OCI-LY1 (cell line): ENCODE results near the gene PPFIA1.
A peak's percentile ranks its signal among the peaks of the same experiment; 100 is the strongest.

Experiments used
- H2AFZ ChIP-seq: fragments of 200-600 bp; sonication (generic), shearing (Covaris generic); 2 replicates; pipeline ENCODE4 v1.6.0; 2014; ENCODE audit warnings: antibody characterized with exemption, mild to moderate bottlenecking, low read length
- H3F3A ChIP-seq: fragments of 200-600 bp; sonication (generic), shearing (Covaris generic); 2 replicates; pipeline ENCODE4 v1.6.0; 2014; ENCODE audit warnings: mild to moderate bottlenecking, antibody characterized with exemption, low read length, moderate library complexity; ENCODE audit not compliant: insufficient read depth
- H3K27ac ChIP-seq: fragments of 200-600 bp; sonication (generic); 2 replicates; pipeline ENCODE4 v1.5.1; 2014; ENCODE audit warnings: low read length, mixed run types, mild to moderate bottlenecking, low read depth; ENCODE audit not compliant: poor library complexity, severe bottlenecking
- H3K27me3 ChIP-seq: fragments of 200-600 bp; sonication (generic); 2 replicates; pipeline ENCODE4 v1.6.0; 2014; ENCODE audit warnings: antibody characterized with exemption, mild to moderate bottlenecking, low read length, moderate library complexity; ENCODE audit not compliant: insufficient read depth
- H3K36me3 ChIP-seq: fragments of 200-600 bp; sonication (generic); 2 replicates; pipeline ENCODE4 v1.6.1; 2014; ENCODE audit warnings: mild to moderate bottlenecking, antibody characterized with exemption, low read length, moderate library complexity, mixed read lengths; ENCODE audit not compliant: insufficient read depth
- H3K4me1 ChIP-seq: fragments of 200-600 bp; sonication (generic); 2 replicates; pipeline ENCODE4 v1.5.1; 2014; ENCODE audit warnings: mild to moderate bottlenecking, low read length, moderate library complexity; ENCODE audit not compliant: insufficient read depth, severe bottlenecking
- H3K4me2 ChIP-seq: fragments of 200-600 bp; sonication (generic), shearing (Covaris generic); 2 replicates; pipeline ENCODE4 v1.6.1; 2014; ENCODE audit warnings: low read length
- H3K4me3 ChIP-seq: fragments of 200-600 bp; sonication (generic); 2 replicates; pipeline ENCODE4 v1.5.1; 2014; ENCODE audit warnings: low read length, low read depth, mild to moderate bottlenecking, mixed read lengths; ENCODE audit not compliant: poor library complexity, severe bottlenecking
- H3K79me2 ChIP-seq: fragments of 200-600 bp; shearing (Covaris generic); 2 replicates; pipeline ENCODE4 v1.6.1; 2016; ENCODE audit warnings: mixed run types, low read length, mixed read lengths; ENCODE audit not compliant: insufficient read depth
- H3K9ac ChIP-seq: fragments of 200-600 bp; sonication (generic), shearing (Covaris generic); 2 replicates; pipeline ENCODE4 v1.6.1; 2014; ENCODE audit warnings: mild to moderate bottlenecking, low read length, mixed read lengths
- H3K9me2 ChIP-seq: fragments of 200-600 bp; sonication (generic), shearing (Covaris generic); 2 replicates; pipeline ENCODE4 v1.6.1; 2014; ENCODE audit warnings: low read depth, mild to moderate bottlenecking, low read length, mixed read lengths
- H3K9me3 ChIP-seq: fragments of 200-600 bp; shearing (Covaris generic); 2 replicates; pipeline ENCODE4 v1.6.1; 2014; ENCODE audit warnings: low read length, mixed read lengths
- H4K20me1 ChIP-seq: fragments of 200-600 bp; sonication (generic), shearing (Covaris generic); 2 replicates; pipeline ENCODE4 v1.6.0; 2016; ENCODE audit warnings: mild to moderate bottlenecking, low read length; ENCODE audit not compliant: insufficient read depth
- EZH2 ChIP-seq: fragments of 200-600 bp; sonication (generic), shearing (Covaris generic); IDR thresholded peaks from 2 replicates; pipeline ENCODE4 v1.8.0; 2017; ENCODE audit warnings: borderline replicate concordance, mixed run types, mild to moderate bottlenecking, antibody characterized with exemption, low read length, moderate library complexity, mixed read lengths
- TF ChIP-seq, protein P1 (sequence below): fragments of 200-600 bp; sonication (generic), shearing (Covaris generic); IDR thresholded peaks from 2 replicates; pipeline ENCODE4 v1.5.1; 2017; ENCODE audit warnings: mild to moderate bottlenecking, antibody characterized with exemption, low read length, moderate library complexity, mixed read lengths

Gene PPFIA1

DNA sequence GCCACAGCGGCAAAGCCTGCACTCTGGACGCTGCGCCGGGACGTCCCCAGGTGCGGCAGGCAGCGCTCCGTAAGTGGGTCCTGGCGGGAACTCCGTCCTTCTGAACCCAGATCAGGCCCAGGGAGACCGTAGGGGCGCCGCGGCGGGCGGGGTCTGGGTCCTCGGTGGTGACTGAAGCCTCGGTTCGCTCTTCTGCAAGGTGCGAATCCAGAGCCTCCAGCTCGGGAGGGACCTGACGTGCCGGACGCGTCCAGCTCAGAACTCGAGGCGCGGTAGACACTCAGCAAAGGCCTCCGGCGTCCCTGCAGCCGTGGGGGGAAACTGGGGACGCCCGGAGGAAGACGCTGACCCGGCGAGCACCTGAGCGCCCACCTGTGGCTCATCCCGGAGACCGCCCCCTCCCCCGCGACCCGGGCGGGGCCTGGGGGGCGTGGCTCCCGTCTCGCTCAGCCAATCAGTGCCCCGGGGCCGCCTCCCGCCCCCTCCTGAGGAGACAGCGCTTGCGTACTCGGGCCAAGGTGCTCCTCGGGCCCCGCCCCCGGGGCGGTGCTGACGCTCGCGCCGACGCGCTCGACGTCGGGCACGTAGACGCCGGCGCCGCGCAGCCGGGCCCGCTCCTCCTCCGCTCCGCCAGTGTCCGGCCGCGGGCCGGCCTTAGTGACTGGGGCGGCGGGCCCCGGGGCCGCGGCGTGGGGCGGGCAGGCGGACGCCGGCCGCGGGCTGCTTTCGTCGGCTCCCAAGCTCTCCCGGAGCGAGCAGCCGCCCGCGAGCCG, at the start of gene PPFIA1:
TSS of gene PPFIA1 (plus strand) at position 587 of the 773 bp plus-strand sequence. CDS start 1,483 bp downstream, outside the sequence.
- no peaks in the 10 kb centered on the region for H3K9me2 ChIP-seq
- H4K20me1 ChIP-seq, result no peaks in the 10 kb centered on the region
- peaks cover 31% of the 10 kb centered on the region for H3K4me1 ChIP-seq
- no peaks in the 10 kb centered on the region for H3F3A ChIP-seq
- no peaks in the 10 kb centered on the region for H3K9me3 ChIP-seq
- H3K36me3 ChIP-seq, result peaks cover 28% of the 10 kb centered on the region
- TF ChIP-seq, protein P1, sequence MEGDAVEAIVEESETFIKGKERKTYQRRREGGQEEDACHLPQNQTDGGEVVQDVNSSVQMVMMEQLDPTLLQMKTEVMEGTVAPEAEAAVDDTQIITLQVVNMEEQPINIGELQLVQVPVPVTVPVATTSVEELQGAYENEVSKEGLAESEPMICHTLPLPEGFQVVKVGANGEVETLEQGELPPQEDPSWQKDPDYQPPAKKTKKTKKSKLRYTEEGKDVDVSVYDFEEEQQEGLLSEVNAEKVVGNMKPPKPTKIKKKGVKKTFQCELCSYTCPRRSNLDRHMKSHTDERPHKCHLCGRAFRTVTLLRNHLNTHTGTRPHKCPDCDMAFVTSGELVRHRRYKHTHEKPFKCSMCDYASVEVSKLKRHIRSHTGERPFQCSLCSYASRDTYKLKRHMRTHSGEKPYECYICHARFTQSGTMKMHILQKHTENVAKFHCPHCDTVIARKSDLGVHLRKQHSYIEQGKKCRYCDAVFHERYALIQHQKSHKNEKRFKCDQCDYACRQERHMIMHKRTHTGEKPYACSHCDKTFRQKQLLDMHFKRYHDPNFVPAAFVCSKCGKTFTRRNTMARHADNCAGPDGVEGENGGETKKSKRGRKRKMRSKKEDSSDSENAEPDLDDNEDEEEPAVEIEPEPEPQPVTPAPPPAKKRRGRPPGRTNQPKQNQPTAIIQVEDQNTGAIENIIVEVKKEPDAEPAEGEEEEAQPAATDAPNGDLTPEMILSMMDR, result no peak
- no peak for TF ChIP-seq EZH2
- H2AFZ ChIP-seq, result peak within 1 kb of the TSS; percentile 65; the same call in 1 of the 2 replicates
- H3K9ac ChIP-seq, result peak within 1 kb of the TSS; percentile 77
- H3K27ac ChIP-seq, result no peak within 1 kb of the TSS
- H3K4me2 ChIP-seq, result peak within 1 kb of the TSS; percentile 90
- H3K27me3 ChIP-seq, result no peaks in the 10 kb centered on the region
- peak within 1 kb of the TSS; percentile 72 for H3K4me3 ChIP-seq
- 0 out of 2 replicates have a peak, but pooled peaks cover 6% of the 10 kb centered on the region for H3K79me2 ChIP-seq

DNA sequence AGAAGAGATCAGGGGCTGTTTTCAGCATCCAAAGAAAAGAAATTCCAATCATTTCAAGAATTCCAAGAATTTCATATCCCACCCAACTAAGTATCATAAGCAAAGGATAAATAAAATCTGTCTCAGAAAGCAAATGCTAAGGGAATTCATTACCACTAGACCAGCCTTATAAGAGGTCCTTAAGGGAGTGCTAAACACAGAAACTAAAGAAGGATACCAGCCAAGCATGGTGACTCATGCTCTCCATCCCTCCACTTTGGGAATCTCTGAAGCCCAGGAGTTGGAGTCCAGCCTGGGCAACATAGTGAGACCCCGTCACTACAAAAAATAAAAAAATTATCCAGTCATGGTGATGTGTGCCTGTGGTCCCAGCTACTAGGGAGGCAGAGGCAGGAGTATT, 49.6 kb upstream of the PPFIA1 start:
- Histone ChIP-seq H2AFZ (no peak overlapping the region), H3K27ac (no peak overlapping the region), H3K4me2 (no peak overlapping the region), H3K9me2 (no peaks in the 10 kb centered on the region), H3K9me3 (no peaks in the 10 kb centered on the region), H3K4me3 (no peak overlapping the region), H3F3A (no peaks in the 10 kb centered on the region), H3K36me3 (no peaks in the 10 kb centered on the region), H3K9ac (no peak overlapping the region), H3K79me2 (no peaks in the 10 kb centered on the region), H3K4me1 (no peaks in the 10 kb centered on the region), H3K27me3 (0 out of 2 replicates have a peak, but pooled peaks cover 4% of the 10 kb centered on the region), H4K20me1 (no peaks in the 10 kb centered on the region)
- TF ChIP-seq EZH2, result no peak
- TF ChIP-seq, protein P1, result no peak

DNA sequence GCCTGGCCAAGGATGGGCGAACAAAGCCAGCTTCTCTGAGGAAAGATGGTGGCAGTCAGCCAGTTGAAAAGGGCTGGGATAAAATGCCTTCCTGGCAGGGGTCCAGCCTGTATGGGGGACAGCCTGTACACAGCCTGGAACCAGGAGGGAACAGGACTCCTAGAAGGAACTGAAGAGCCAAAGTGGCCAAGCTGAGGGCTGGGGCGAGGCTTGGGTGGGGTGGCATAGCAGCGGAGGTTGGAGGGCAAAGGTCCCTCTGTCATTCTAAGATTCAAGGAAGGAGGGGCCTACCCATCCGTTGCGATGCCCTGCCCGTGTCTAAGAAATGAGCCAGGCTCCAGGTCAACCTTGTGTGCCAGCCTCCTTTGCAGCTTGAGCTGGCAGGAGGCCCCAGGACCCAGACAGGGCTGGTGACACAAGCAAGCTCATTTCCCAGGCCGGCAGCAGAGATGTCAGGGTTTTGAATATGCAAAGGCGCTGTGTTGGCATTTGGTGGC, 44.8 kb upstream of the PPFIA1 start:
- H3K4me1 ChIP-seq, result no peaks in the 10 kb centered on the region
- H3K9me3 ChIP-seq, result no peaks in the 10 kb centered on the region
- no peak overlapping the region for H3K27ac ChIP-seq
- H4K20me1 ChIP-seq, result no peaks in the 10 kb centered on the region
- 0 out of 2 replicates have a peak, but pooled peaks cover 8% of the 10 kb centered on the region for H3K27me3 ChIP-seq
- no peak overlapping the region for H3K4me3 ChIP-seq
- H3K36me3 ChIP-seq, result no peaks in the 10 kb centered on the region
- no peak for TF ChIP-seq EZH2
- TF ChIP-seq, protein P1, result no peak
- no peaks in the 10 kb centered on the region for H3K9me2 ChIP-seq
- no peak overlapping the region for H3K4me2 ChIP-seq
- no peaks in the 10 kb centered on the region for H3F3A ChIP-seq
- no peak overlapping the region for H3K9ac ChIP-seq
- H3K79me2 ChIP-seq, result no peaks in the 10 kb centered on the region
- H2AFZ ChIP-seq, result no peak overlapping the region
